Ovary (tissue), 3 donors: ENCODE measurements around the gene USP47.

Experiments used
- EP300 ChIP-seq: sonication (generic); formaldehyde crosslinking; IDR thresholded peaks from one replicate; pipeline ENCODE4 v1.6.1; 2017; ENCODE audit warnings: antibody characterized with exemption
- POLR2A ChIP-seq: fragments of 450-650 bp; IDR thresholded peaks from one replicate; pipeline ENCODE4 v1.6.1; 2017; ENCODE audit warnings: antibody characterized with exemption, mild to moderate bottlenecking, moderate library complexity
- TF ChIP-seq, protein P1 (sequence below), 3 donors: fragments of 450-650 bp in 2 of 3; fragments of 200-600 bp in 1 of 3; IDR thresholded peaks; one replicate each; pipeline versions ENCODE4 v1.5.1 to v1.8.0; 2016 to 2022; ENCODE audit warnings: antibody characterized with exemption in 3 of 3, mild to moderate bottlenecking in 1 of 3
- donor health status: DM: no; HTN: no; CAD: no.

DNA sequence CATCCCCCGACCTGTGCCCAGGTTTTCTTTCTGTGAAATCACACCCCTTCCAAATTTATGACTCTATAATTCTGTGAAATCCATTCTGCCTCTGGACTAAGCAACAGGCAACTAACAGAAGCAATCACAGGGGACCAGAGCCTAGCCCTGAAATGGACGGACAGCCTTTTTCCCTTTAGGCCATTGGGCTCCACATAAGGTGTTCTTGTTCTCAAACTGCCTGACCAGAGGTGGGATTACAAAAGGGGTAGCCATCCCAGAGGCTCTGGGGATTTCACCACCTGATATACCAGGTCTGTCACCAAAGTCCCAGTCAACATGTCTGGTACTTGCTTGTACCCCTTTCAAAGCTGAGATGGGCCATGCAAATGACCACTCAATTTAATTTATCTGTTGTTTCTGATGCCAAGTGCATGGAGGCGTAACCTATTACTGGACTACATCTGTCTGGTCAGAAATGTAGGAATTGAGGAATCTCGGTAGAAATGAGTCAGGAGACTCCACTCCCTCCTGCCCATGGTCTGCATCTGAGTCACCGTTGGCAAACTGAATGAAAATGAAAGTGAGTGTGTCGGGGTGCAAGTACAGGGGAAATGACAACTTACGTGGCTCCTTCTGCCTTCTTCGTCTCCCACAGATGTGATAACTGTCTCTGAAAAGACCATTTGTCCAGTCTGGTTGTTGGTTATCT lies 156.5 kb downstream of the USP47 start:
- TF ChIP-seq, protein P1, sequence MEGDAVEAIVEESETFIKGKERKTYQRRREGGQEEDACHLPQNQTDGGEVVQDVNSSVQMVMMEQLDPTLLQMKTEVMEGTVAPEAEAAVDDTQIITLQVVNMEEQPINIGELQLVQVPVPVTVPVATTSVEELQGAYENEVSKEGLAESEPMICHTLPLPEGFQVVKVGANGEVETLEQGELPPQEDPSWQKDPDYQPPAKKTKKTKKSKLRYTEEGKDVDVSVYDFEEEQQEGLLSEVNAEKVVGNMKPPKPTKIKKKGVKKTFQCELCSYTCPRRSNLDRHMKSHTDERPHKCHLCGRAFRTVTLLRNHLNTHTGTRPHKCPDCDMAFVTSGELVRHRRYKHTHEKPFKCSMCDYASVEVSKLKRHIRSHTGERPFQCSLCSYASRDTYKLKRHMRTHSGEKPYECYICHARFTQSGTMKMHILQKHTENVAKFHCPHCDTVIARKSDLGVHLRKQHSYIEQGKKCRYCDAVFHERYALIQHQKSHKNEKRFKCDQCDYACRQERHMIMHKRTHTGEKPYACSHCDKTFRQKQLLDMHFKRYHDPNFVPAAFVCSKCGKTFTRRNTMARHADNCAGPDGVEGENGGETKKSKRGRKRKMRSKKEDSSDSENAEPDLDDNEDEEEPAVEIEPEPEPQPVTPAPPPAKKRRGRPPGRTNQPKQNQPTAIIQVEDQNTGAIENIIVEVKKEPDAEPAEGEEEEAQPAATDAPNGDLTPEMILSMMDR (IDR thresholded peaks at IDR 0.05), result no peak
- TF ChIP-seq EP300 (no peak), POLR2A (no peak)
